Neural crest cell (in vitro differentiated cells): Measurements from ENCODE around the gene DHX38. TPM values are rescaled to one million over a fixed set of nuclear protein-coding genes. Genes with fewer than 3 reads are reported as not detected.
A peak's percentile ranks its signal among the peaks of the same experiment; 100 is the strongest.

Experiments
- DNase-seq: peaks from one replicate; pipeline ENCODE4 v3.0.0; 2021; ENCODE audit warnings: low read depth, mixed read lengths, low spot score
- H3K27ac Mint-ChIP-seq: one replicate; pipeline ENCODE4 v1.8.0; 2021; ENCODE audit warnings: mild to moderate bottlenecking, mixed read lengths; ENCODE audit not compliant: unreplicated experiment
- H3K27me3 Mint-ChIP-seq: 2 replicates; pipeline ENCODE4 v1.8.0; 2021; ENCODE audit warnings: low read depth, mild to moderate bottlenecking, mixed read lengths
- H3K36me3 Mint-ChIP-seq: 2 replicates; pipeline ENCODE4 v1.8.0; 2021; ENCODE audit warnings: low read depth, mild to moderate bottlenecking, mixed read lengths
- H3K4me1 Mint-ChIP-seq: 2 replicates; pipeline ENCODE4 v1.8.0; 2021; ENCODE audit warnings: mixed read lengths
- H3K4me3 Mint-ChIP-seq: one replicate; pipeline ENCODE4 v1.8.0; 2021; ENCODE audit warnings: mild to moderate bottlenecking, mixed read lengths
- H3K9me3 Mint-ChIP-seq: 2 replicates; pipeline ENCODE4 v1.8.0; 2021; ENCODE audit warnings: mixed read lengths
- total RNA-seq: library from RNA; stranded (reverse); gene quantifications from 2 replicates; pipeline ENCODE4 v1.2.1, GENCODE V29; 2021
- TF ChIP-seq, protein P1 (sequence below): fragments of 200-600 bp; sonication (generic); conservative IDR thresholded peaks from 2 replicates; pipeline ENCODE4 v1.5.0; 2021; ENCODE audit warnings: antibody characterized with exemption, mild to moderate bottlenecking

The DHX38 gene
- total RNA-seq, 1 donor from 2014 or later, result 86.0 TPM

DNA sequence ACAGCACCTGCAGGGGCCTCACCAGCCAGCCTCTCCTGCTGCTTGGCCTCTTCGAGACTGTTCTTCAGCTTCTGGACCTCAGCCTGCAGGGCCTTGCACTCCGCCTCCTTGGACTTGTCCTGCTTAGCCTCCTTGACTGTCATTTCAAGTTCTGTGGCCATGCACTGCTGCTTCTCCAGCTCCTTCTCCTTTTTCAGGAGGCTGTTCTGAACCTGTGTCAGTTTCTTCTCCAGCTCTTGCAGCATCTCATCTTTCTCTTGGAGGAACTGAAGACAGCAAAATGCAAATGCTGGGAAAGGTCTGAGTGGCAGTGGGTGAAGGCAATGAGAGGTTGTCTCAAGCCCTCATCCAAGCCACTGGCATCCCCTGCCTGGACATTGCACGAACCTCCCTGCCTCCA lies 39.1 kb downstream of the DHX38 start:
- Mint-ChIP-seq H3K36me3 (no peaks in the 10 kb centered on the region), H3K27me3 (no peaks in the 10 kb centered on the region), H3K27ac (no peak overlapping the region), H3K9me3 (no peaks in the 10 kb centered on the region), H3K4me1 (no peaks in the 10 kb centered on the region), H3K4me3 (no peak overlapping the region)
- no peak for DNase-seq
- TF ChIP-seq, protein P1, sequence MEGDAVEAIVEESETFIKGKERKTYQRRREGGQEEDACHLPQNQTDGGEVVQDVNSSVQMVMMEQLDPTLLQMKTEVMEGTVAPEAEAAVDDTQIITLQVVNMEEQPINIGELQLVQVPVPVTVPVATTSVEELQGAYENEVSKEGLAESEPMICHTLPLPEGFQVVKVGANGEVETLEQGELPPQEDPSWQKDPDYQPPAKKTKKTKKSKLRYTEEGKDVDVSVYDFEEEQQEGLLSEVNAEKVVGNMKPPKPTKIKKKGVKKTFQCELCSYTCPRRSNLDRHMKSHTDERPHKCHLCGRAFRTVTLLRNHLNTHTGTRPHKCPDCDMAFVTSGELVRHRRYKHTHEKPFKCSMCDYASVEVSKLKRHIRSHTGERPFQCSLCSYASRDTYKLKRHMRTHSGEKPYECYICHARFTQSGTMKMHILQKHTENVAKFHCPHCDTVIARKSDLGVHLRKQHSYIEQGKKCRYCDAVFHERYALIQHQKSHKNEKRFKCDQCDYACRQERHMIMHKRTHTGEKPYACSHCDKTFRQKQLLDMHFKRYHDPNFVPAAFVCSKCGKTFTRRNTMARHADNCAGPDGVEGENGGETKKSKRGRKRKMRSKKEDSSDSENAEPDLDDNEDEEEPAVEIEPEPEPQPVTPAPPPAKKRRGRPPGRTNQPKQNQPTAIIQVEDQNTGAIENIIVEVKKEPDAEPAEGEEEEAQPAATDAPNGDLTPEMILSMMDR, result no peak

DNA sequence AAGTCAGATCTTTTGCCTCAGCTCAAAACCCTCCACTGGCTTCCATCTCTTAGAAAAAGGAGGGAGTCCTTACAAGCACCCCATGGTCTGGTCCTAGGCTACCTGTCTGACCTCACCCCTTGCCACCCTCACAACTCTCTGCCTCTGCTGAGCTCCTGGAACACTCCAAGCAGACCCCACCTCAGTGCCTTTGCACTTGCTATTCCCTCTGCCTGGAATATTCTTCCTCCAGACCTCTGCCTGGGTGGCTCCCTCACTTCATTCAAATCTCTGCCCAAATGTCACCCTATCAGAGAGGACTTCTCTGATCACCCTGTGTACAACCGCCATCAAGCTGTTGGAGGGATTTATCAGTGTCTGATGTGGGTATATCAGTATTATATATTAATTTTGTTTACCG lies 40.9 kb downstream of the DHX38 start:
- no peak for DNase-seq
- Mint-ChIP-seq H3K4me1 (no peaks in the 10 kb centered on the region), H3K27ac (no peak overlapping the region), H3K9me3 (no peaks in the 10 kb centered on the region), H3K4me3 (no peak overlapping the region), H3K27me3 (no peaks in the 10 kb centered on the region), H3K36me3 (no peaks in the 10 kb centered on the region)
- TF ChIP-seq, protein P1, result no peak

DNA sequence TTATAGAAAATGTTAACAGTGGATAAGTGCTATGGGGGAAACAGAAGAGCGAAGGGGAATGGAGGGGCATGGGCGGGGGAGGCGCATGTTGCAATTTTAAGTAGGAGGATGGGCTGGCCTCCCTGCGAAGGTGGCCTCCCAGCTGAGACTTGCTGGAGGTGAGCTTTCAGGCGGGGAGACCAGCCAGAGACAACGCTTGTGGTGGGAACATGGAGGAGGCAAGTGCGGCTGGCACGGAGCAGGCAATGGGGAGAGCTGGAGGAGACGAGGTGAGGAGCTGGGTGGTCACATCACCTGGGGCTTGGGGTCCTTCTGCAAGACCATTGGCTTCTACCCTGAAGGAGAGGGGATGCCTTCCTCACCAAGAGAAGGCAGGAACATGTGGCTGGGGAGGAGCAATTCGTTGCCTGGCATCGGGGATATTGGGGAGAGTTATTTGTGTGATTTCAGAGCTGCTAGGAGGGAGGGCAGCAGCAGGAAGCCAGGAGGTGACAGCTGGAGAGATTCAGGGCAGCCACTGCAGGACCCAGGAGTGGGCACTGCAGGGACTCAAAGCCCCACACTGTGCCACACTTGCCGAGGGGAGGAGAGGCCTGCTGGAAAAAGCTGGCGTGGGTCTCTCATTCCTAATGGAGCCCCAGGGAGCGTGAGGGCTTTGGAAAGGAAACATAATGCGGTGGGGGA lies 43.9 kb downstream of the DHX38 start:
- Mint-ChIP-seq H3K9me3 (no peaks in the 10 kb centered on the region), H3K27me3 (no peaks in the 10 kb centered on the region), H3K4me1 (no peaks in the 10 kb centered on the region), H3K36me3 (no peaks in the 10 kb centered on the region), H3K4me3 (no peak overlapping the region), H3K27ac (peak overlapping the region; percentile 36)
- TF ChIP-seq, protein P1, result no peak
- no peak for DNase-seq

DNA sequence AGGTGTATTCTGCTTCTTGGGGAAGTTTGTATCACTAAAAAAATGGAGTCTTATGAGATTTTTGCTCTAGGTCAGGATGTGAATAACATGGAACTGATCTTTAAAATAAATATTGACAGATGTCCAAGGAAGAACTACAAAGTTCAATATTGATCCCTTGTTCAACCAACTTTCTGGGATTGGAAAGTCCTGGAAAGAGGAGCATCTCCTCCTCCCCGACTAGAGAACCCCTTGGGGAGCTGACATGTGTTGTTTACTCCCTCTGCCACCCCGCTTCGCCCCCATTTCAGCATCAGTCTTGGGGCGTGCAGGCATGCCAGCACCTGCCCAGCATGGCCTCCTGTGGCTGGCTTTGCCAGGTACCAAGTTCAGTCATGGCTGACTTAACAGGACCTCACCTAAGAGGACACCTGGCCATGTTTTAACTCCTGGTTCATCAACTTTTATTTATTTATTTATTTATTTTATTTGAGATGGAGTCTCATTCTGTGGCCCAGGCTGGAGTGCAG lies 44.5 kb downstream of the DHX38 start:
- Mint-ChIP-seq H3K9me3 (no peaks in the 10 kb centered on the region), H3K4me3 (no peak overlapping the region), H3K4me1 (no peaks in the 10 kb centered on the region), H3K27me3 (no peaks in the 10 kb centered on the region), H3K36me3 (no peaks in the 10 kb centered on the region), H3K27ac (no peak overlapping the region)
- no peak for DNase-seq
- TF ChIP-seq, protein P1, result no peak

DNA sequence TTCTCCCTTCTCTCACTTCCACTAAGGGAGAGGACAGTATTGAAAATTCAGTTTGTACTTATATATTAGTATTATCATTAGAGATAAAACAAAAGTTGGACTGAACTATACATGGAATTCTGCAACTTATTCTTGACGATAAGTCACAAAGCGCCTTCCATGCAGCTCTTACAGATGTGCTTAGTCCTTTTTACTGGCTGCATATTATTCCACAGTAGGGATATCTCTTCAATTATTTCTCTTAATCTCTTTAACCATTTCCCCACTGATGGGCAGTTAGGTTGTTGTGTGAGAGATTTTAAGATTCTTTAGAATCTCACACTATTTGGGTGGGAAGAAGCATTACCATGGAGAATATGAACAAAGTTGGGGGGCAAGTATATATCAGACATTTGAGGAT lies 46.3 kb downstream of the DHX38 start:
- Mint-ChIP-seq H3K36me3 (no peaks in the 10 kb centered on the region), H3K27me3 (no peaks in the 10 kb centered on the region), H3K4me1 (no peaks in the 10 kb centered on the region), H3K9me3 (no peaks in the 10 kb centered on the region), H3K4me3 (no peak overlapping the region), H3K27ac (no peak overlapping the region)
- TF ChIP-seq, protein P1, result no peak
- DNase-seq, result no peak
